ENCODE results near the gene CTTN. TPM values are rescaled to one million over a fixed set of nuclear protein-coding genes. Genes with fewer than 3 reads are reported as not detected.

Gene CTTN
- total and polyA plus RNA-seq, 8 donors: 69.8 to 390 (median 289) TPM

GRCh38 chr11:70470127-70470526 lies 71.8 kb downstream of the CTTN start:
- Histone ChIP-seq H3K9me3 (no peaks in the 10 kb centered on the region), H3K36me3 (peaks cover 0 to 11% (median 9%) of the 10 kb centered on the region in 4 donors), H3K4me1 (peaks cover 0 to 16% (median 0%) of the 10 kb centered on the region in 4 donors), H3K27ac (no peak overlapping the region), H3K4me3 (no peak overlapping the region), H3K27me3 (peaks cover 0 to 3% (median 0%) of the 10 kb centered on the region in 3 donors)
- WGBS, 5 donors: 14 to 52% (median 41%) methylated on average over 6 of the region's 6 CpGs
- peak in 1 of 2 donors; percentile 63 for DNase-seq
- intact Hi-C loops (cut with DNase I; ENCODE audit: low total_unique reads): no loop called here
- TF ChIP-seq POLR2AphosphoS5 (IDR thresholded peaks at IDR 0.05) (no peak), CTCF (IDR thresholded peaks at IDR 0.05) (no peak), POLR2A (IDR thresholded peaks at IDR 0.05) (no peak), EP300 (IDR thresholded peaks at IDR 0.05) (no peak)

- Histone ChIP-seq H3K27ac (no peak overlapping the region), H3K4me3 (no peak overlapping the region), H3K4me1 (peaks cover 0 to 16% (median 0%) of the 10 kb centered on the region in 4 donors), H3K9me3 (no peaks in the 10 kb centered on the region), H3K36me3 (peaks cover 0 to 11% (median 9%) of the 10 kb centered on the region in 4 donors), H3K27me3 (no peaks in the 10 kb centered on the region)
- 56 to 60% (median 57%) methylated on average over 7 of the region's 7 CpGs for WGBS, 5 donors
- no peak for DNase-seq
- no peak for TF ChIP-seq POLR2A (IDR thresholded peaks at IDR 0.05)
- TF ChIP-seq POLR2AphosphoS5 (IDR thresholded peaks at IDR 0.05): no peak
- TF ChIP-seq CTCF (IDR thresholded peaks at IDR 0.05): no peak
- TF ChIP-seq EP300 (IDR thresholded peaks at IDR 0.05): no peak
- intact Hi-C loops (cut with DNase I; ENCODE audit: low total_unique reads): no loop called here
Observed at GRCh38 chr11:70471254-70471653, 72.9 kb downstream of the CTTN start.

- WGBS, 5 donors: 93 to 97% (median 95%) methylated on average over 9 of the region's 9 CpGs
- Histone ChIP-seq H3K9me3 (no peaks in the 10 kb centered on the region), H3K4me1 (peaks cover 0 to 16% (median 0%) of the 10 kb centered on the region in 4 donors), H3K4me3 (no peak overlapping the region), H3K27ac (no peak overlapping the region), H3K27me3 (no peaks in the 10 kb centered on the region), H3K36me3 (peaks cover 0 to 15% (median 9%) of the 10 kb centered on the region in 4 donors)
- intact Hi-C loops (cut with DNase I; ENCODE audit: low total_unique reads): no loop called here
- no peak for TF ChIP-seq POLR2A (IDR thresholded peaks at IDR 0.05)
- no peak for TF ChIP-seq POLR2AphosphoS5 (IDR thresholded peaks at IDR 0.05)
- no peak for TF ChIP-seq CTCF (IDR thresholded peaks at IDR 0.05)
- no peak for TF ChIP-seq EP300 (IDR thresholded peaks at IDR 0.05)
- DNase-seq: no peak
Observed at GRCh38 chr11:70472240-70472639, 73.9 kb downstream of the CTTN start.

GRCh38 chr11:70473186-70473872 lies 75.0 kb downstream of the CTTN start:
- no peak for DNase-seq
- Histone ChIP-seq H3K4me3 (no peak overlapping the region), H3K27me3 (no peaks in the 10 kb centered on the region), H3K4me1 (peaks cover 0 to 16% (median 0%) of the 10 kb centered on the region in 4 donors), H3K9me3 (no peaks in the 10 kb centered on the region), H3K27ac (no peak overlapping the region), H3K36me3 (peaks cover 0 to 15% (median 9%) of the 10 kb centered on the region in 4 donors)
- no peak for TF ChIP-seq CTCF (IDR thresholded peaks at IDR 0.05)
- TF ChIP-seq EP300 (IDR thresholded peaks at IDR 0.05): no peak
- TF ChIP-seq POLR2AphosphoS5 (IDR thresholded peaks at IDR 0.05): no peak
- no peak for TF ChIP-seq POLR2A (IDR thresholded peaks at IDR 0.05)
- intact Hi-C loops (cut with DNase I; ENCODE audit: low total_unique reads): no loop called here
- 87 to 94% (median 92%) methylated on average over 20 to 22 of the region's 22 CpGs for WGBS, 5 donors
